PC-9 (cell line): ENCODE data around the gene NAGS. TPM values are rescaled to one million over a fixed set of nuclear protein-coding genes. Genes with fewer than 3 reads are reported as not detected.

ENCODE experiments used
- BruUV-seq: library from RNA; stranded (reverse); fragments of 400-500 nt; replicated peaks from 2 replicates; lab custom pipeline; 2021; lab: Mats Ljungman, UMichigan
- CTCF ChIA-PET: fragments of 300-600 bp; sonication (Branson Sonifier 250); formaldehyde crosslinking; loops from one replicate; lab custom pipeline; 2022; ENCODE audit warnings: antibody characterized with exemption; lab: Charles Lee
- POLR2A ChIA-PET: fragments of 300-600 bp; sonication (Branson Sonifier 250); formaldehyde crosslinking; loops from one replicate; lab custom pipeline; 2022; ENCODE audit warnings: antibody characterized with exemption; ENCODE audit not compliant: unreplicated experiment; lab: Charles Lee
- DNase-seq, 2 experiments: peaks; one replicate each; pipeline versions ENCODE4 v3.0.0 to v3.0.0-alpha.2; 2015 to 2022; ENCODE audit warnings: mixed read lengths in 1 of 2
- H2AFZ ChIP-seq: fragments of 200-600 bp; sonication (generic); 2 replicates; pipeline ENCODE4 v1.8.1; 2017; ENCODE audit warnings: antibody characterized with exemption
- H3F3A ChIP-seq: fragments of 200-600 bp; sonication (generic); 2 replicates; pipeline ENCODE4 v1.8.1; 2017; ENCODE audit warnings: antibody characterized with exemption, mild to moderate bottlenecking, low read depth; ENCODE audit not compliant: insufficient read depth
- H3K27ac ChIP-seq: fragments of 200-600 bp; sonication (generic); 2 replicates; pipeline ENCODE4 v1.6.1; 2016; ENCODE audit warnings: mixed run types
- H3K27me3 ChIP-seq: fragments of 200-600 bp; sonication (generic); 2 replicates; pipeline ENCODE4 v1.6.1; 2016; ENCODE audit warnings: low read depth, mixed run types; ENCODE audit not compliant: insufficient read depth
- H3K36me3 ChIP-seq: fragments of 200-600 bp; sonication (generic); 2 replicates; pipeline ENCODE4 v1.6.1; 2016; ENCODE audit warnings: low read depth, mixed run types
- H3K4me1 ChIP-seq: fragments of 200-600 bp; sonication (generic); replicated peaks from 2 replicates; pipeline ENCODE4 v1.6.1; 2016; ENCODE audit warnings: mixed run types; ENCODE audit not compliant: insufficient read depth
- H3K4me2 ChIP-seq: fragments of 200-600 bp; sonication (generic); 2 replicates; pipeline ENCODE4 v1.6.1; 2017; ENCODE audit warnings: mixed run types
- H3K4me3 ChIP-seq: fragments of 200-600 bp; sonication (generic); 2 replicates; pipeline ENCODE4 v1.6.1; 2016; ENCODE audit warnings: mixed run types
- H3K79me2 ChIP-seq: fragments of 200-600 bp; sonication (generic); 2 replicates; pipeline ENCODE4 v1.6.1; 2017; ENCODE audit warnings: low read depth, mixed run types
- H3K9me2 ChIP-seq: fragments of 200-600 bp; sonication (generic); 2 replicates; pipeline ENCODE4 v1.8.1; 2017; ENCODE audit warnings: mild to moderate bottlenecking; ENCODE audit not compliant: insufficient read depth
- H3K9me3 ChIP-seq: fragments of 200-600 bp; sonication (generic); 2 replicates; pipeline ENCODE4 v1.8.1; 2016; ENCODE audit warnings: low read depth; ENCODE audit not compliant: insufficient read depth
- H4K20me1 ChIP-seq: fragments of 200-600 bp; sonication (generic); 2 replicates; pipeline ENCODE4 v1.8.1; 2017; ENCODE audit not compliant: insufficient read depth
- CTCF ChIP-seq: fragments of 200-600 bp; sonication (generic); conservative IDR thresholded peaks from 2 replicates; pipeline ENCODE4 v1.6.1; 2017; ENCODE audit warnings: mixed run types, antibody characterized with exemption, mild to moderate bottlenecking, moderate library complexity
- EZH2 ChIP-seq: fragments of 200-600 bp; sonication (generic); IDR thresholded peaks from 2 replicates; pipeline ENCODE4 v1.8.0; 2017; ENCODE audit warnings: antibody characterized with exemption, low read depth
- intact Hi-C: fragments of 100-400 bp; cut with micrococcal nuclease; formaldehyde crosslinking; loops from one replicate; pipeline ENCODE4 v1.10.0; 2022; ENCODE audit not compliant: unreplicated experiment
- total RNA-seq: library from RNA; stranded (reverse); gene quantifications from 2 replicates; pipeline ENCODE4 v1.2.3, GENCODE V29; 2021

Gene NAGS
- total RNA-seq, 1 experiment from 2014 or later = 1.0 TPM

- ChIA-PET CTCF (no interaction called here), POLR2A (no interaction called here)
- H3K9me2 ChIP-seq = no peaks in the 10 kb centered on the region
- H2AFZ ChIP-seq = no peak overlapping the region
- no TSS peak for BruUV-seq
- intact Hi-C loops = no loop called here
- H3K9me3 ChIP-seq = no peaks in the 10 kb centered on the region
- no peaks in the 10 kb centered on the region for H3K79me2 ChIP-seq
- H3K4me3 ChIP-seq = no peak overlapping the region
- no peak overlapping the region for H3K27ac ChIP-seq
- H4K20me1 ChIP-seq = no peaks in the 10 kb centered on the region
- H3K36me3 ChIP-seq = no peaks in the 10 kb centered on the region
- H3K27me3 ChIP-seq = peaks cover 69% of the 10 kb centered on the region
- no peak for DNase-seq
- no peak overlapping the region for H3K4me2 ChIP-seq
- TF ChIP-seq EZH2 = no peak
- no peaks in the 10 kb centered on the region for H3K4me1 ChIP-seq
- no peaks in the 10 kb centered on the region; the same call in 1 of the 2 replicates for H3F3A ChIP-seq
Observed at GRCh38 chr17:43978078-43978477, 26.3 kb upstream of the NAGS start.

DNA sequence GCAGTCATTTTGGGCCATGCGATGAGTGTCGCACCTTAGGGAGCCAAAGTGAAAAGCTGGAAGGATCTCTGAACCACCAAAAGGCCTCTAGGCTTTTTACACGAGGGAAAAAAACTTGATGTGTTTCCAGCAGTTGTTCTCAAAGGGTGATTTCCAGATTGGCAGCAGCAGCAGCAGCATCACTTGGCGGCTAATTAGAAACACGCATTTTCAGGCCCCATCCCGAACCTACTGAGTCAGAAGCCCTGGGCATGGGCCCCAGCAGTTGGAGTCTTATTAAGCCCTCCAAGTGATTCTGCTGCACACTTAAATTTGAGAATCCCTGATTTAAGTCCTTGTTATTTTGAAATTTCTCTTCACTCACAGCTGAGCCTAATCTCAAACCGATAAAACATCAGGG, 25.4 kb upstream of the NAGS start:
- Histone ChIP-seq H3F3A (no peaks in the 10 kb centered on the region; the same call in 1 of the 2 replicates), H3K27ac (no peak overlapping the region), H3K9me2 (no peaks in the 10 kb centered on the region), H3K4me3 (no peak overlapping the region), H3K4me2 (no peak overlapping the region), H2AFZ (no peak overlapping the region), H3K4me1 (no peaks in the 10 kb centered on the region), H3K9me3 (no peaks in the 10 kb centered on the region), H3K36me3 (no peaks in the 10 kb centered on the region), H4K20me1 (no peaks in the 10 kb centered on the region), H3K79me2 (no peaks in the 10 kb centered on the region), H3K27me3 (peaks cover 71% of the 10 kb centered on the region)
- no peak for DNase-seq
- CTCF ChIA-PET = no interaction called here
- TF ChIP-seq CTCF (no peak), EZH2 (no peak)
- POLR2A ChIA-PET = no interaction called here
- intact Hi-C loops = no loop called here
- no TSS peak for BruUV-seq

- no peaks in the 10 kb centered on the region for H3K9me2 ChIP-seq
- H4K20me1 ChIP-seq = no peaks in the 10 kb centered on the region
- no peaks in the 10 kb centered on the region for H3K4me1 ChIP-seq
- intact Hi-C loops = no loop called here
- H3K79me2 ChIP-seq = no peaks in the 10 kb centered on the region
- H3K4me2 ChIP-seq = no peak overlapping the region
- H3K27me3 ChIP-seq = peaks cover 65% of the 10 kb centered on the region
- TF ChIP-seq EZH2 = no peak
- no peak for TF ChIP-seq CTCF
- no peaks in the 10 kb centered on the region for H3K36me3 ChIP-seq
- H3K4me3 ChIP-seq = no peak overlapping the region
- ChIA-PET POLR2A (no interaction called here), CTCF (no interaction called here)
- H3K9me3 ChIP-seq = no peaks in the 10 kb centered on the region
- no peak overlapping the region for H3K27ac ChIP-seq
- no peak overlapping the region for H2AFZ ChIP-seq
- H3F3A ChIP-seq = no peaks in the 10 kb centered on the region; the same call in 1 of the 2 replicates
- no peak for DNase-seq
- no TSS peak for BruUV-seq
Observed at GRCh38 chr17:43979671-43980070, 24.8 kb upstream of the NAGS start.

- no peaks in the 10 kb centered on the region for H3K36me3 ChIP-seq
- BruUV-seq = no TSS peak
- peaks cover 66% of the 10 kb centered on the region for H3K27me3 ChIP-seq
- H3K9me3 ChIP-seq = no peaks in the 10 kb centered on the region
- intact Hi-C loops = no loop called here
- no peak overlapping the region for H3K27ac ChIP-seq
- H3K79me2 ChIP-seq = no peaks in the 10 kb centered on the region
- H3F3A ChIP-seq = no peaks in the 10 kb centered on the region
- H2AFZ ChIP-seq = no peak overlapping the region
- TF ChIP-seq EZH2 (no peak), CTCF (no peak)
- no peak overlapping the region for H3K4me3 ChIP-seq
- H3K9me2 ChIP-seq = no peaks in the 10 kb centered on the region
- H3K4me1 ChIP-seq = no peaks in the 10 kb centered on the region
- CTCF ChIA-PET = interaction anchor here (0.6 kb wide), 1 partner anchor 10 kb away, joined by 3 read pairs; no protein-coding TSS in a partner anchor
- DNase-seq = no peak
- H4K20me1 ChIP-seq = no peaks in the 10 kb centered on the region
- H3K4me2 ChIP-seq = no peak overlapping the region
- POLR2A ChIA-PET = interaction anchor here (0.7 kb wide), 1 partner anchor 648 kb away, joined by 3 read pairs; no protein-coding TSS in a partner anchor
Observed at GRCh38 chr17:43982171-43982570, 22.3 kb upstream of the NAGS start.
